ENCODE results near the gene NLGN4Y.

Gene NLGN4Y

DNA sequence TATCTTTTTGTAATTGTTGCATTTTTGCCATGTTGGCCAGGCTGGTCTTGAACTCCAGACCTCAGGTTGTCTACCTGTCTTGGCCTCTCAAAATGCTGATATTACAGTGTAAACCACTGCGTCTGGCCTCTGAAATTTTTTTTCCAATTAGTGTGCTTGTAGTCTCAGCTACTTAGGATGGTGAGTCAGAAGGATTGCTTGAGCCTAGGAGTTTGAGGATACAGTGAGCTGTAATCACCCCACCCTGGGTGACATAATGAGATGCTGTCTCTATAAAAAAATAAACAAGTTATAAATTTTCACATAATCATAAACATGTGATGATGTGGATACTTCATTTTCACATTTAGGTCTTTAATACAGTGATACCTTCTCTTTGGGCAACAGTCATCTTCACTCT is 154.9 kb downstream of the NLGN4Y start:
- DNase-seq: no peak

DNA sequence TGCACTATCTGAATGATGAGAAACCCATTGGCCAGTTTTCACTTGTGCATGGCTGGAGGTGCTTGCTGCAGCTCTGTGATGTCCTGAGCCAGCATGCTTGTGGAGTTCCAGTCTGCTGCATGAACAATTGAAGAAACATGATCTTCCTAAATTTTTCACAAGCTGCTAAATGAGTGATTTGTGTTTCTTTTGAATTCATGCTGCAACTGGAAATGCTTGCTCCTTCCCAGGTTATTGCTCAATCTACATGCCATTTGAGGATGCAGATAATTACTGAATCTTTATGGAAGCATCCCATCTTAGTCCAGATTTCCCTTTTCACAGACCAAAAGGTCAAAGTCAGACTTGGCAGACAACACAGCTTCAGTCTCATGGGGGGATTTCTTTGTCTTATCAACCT is 170.2 kb downstream of the NLGN4Y start:
- no peak for DNase-seq

DNA sequence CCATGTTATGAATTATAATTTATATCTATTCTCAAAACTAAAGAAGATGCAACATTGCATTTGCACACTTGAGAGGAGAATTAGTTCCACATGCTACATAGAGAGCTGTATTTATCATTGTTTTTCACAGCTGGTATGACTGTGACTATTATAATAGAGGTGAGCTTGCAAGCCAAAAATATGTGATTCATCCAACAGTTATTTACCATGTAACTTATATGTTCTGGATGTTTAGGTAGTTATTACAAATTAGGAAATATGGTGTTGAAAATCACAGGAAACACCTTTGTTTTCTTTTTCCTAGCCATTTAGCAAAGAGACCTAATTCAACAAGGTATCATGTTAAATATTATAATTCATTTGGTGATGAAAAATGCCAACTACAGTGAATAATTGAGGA is 183.8 kb downstream of the NLGN4Y start:
- no peak for DNase-seq

DNA sequence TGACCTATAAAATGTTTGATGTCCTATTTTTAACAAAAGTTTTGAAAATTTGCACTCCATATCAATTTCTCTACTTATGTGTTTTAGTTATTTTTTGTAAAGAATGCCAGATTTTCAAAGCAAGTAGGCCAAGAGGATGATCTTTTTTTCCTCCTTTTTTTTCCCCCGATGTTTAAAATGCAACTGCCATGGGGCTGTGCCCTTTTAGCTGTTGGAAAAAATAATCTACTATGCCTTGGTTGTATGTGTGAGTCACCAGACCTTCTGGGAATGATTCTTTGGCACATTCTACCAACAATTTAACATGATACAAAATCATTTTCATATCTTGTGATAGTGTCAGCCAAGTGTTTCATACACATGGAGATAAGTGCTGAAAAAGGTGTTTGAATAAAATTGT is 217.3 kb downstream of the NLGN4Y start:
- no peak for DNase-seq

DNA sequence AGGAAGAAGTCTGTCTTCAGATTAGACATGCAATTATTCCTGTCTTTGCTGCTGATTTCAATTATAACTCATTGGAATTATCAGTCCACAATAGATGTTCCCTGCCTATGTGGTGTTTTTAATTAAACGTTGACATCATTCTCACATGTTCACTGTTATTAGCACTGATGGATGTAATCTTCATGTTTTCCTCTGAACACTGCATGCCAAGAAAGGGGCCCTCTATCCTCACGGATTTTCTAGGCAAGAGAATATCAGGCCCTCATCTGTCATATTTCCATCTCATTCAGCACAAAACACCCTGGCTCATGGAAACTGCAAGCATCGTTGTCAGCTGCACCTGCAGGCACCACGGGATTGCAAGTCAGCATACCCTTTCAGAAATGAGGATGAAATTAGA is 224.0 kb downstream of the NLGN4Y start:
- DNase-seq: no peak

DNA sequence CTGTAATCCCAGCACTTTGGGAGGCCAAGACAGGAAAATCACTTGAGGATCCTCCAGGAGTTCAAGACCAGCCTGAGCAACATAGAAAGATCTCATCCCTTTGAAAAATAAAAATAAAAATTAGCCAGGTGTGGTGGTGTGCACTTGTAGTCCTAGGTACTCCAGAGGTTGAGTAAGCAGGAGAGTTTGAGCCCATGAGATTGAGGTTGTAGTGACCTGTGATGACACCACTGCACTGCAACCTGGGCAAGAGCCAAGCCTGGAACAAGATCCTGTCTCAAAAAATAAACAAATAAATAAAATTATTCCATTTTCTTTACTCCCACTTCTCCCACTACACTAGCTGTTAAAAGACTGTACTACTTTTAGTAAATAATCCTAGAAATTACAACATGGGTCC is 231.2 kb downstream of the NLGN4Y start:
- no peak for DNase-seq

DNA sequence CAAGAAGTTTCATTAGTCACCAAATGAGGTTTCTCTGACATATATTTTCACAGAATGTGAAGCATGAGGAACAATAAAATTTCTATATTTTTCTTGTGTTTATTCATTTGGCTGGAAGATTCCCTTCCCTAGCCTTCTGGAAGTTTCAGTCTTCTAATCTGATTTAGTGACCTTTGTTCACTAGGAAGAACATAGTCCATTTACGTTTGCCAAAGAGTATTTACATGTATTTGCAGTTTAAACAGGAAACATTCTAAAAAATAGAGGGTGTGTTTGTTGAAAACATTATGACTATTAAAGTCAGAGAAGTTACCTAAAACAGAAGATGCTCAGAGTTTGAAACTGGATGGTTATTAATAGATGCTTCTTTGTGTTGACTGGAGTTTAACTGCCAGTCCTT is 238.6 kb downstream of the NLGN4Y start:
- no peak for DNase-seq

DNA sequence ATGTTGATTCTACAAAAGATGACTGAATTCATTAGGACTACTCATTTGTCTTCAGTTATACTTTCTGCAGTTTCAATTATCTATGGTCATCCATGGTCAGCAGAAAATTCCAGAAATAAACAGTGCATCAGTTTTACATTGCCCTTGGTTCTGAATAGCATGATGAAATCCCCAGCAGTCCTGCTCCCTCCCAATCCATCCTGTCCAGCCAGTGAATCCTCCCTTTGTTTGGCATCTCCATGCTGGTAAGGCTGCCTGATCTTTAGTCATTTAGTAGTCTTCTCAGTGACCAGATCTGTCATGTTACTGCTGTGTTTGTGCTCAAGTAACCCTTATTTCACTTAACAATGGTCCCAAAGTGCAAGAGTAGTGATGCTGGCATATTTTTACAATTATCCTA is 239.3 kb downstream of the NLGN4Y start:
- DNase-seq: no peak

DNA sequence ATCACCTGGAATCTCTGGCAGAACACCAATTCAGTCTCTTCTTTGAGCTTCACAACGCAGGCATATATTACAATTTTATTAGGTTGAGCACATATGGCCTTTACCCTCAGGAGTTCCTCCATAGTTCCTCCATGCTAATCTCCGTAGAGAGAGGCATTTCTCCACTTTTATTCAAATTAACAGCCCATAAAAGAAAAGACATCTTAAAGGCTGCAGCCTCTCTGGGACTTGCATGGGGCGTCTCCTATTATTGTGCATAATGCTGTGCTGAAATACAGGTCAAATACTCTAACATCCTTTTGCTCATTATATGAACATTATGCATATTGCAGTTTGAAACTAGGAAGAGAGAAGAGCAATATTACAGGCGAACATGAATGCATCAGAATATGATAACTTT is 253.9 kb downstream of the NLGN4Y start:
- no peak for DNase-seq

DNA sequence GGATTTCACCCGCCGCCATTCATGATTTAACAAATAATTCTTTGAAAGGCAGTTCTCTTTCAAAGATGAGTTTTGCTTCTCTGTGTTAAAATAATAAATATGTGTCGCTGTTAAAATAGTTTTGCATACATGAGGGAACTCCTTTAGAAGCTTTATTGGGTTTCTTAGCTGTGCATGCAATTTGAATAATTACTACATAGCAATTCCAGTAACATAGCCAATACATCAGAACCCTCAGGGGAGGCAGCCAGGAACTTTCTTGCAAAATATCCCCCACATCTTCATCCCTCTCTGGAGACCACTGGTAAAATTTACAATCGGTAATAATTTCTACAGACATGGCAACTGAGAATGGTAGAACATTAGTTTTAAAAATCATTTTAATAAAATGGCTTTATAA is 268.8 kb downstream of the NLGN4Y start:
- DNase-seq: no peak

DNA sequence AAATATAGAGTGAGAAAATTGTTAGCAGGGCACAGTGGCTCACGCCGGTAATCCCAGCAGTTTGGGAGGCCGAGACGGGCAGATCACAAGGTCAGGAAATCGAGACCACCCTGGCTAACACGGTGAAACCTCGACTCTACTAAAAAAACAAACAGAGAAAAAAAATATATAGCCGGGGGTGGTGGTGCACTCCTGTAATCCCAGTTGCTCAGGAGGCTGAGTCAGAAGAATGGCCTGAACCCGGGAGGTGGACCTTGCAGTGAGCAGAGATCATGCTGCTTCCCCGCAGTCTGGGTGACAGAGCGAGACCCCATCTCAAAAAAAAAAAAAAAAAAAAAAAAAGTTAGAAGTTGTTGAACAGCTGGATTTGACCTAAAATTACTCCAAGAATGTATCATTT is 269.3 kb downstream of the NLGN4Y start:
- DNase-seq: no peak

DNA sequence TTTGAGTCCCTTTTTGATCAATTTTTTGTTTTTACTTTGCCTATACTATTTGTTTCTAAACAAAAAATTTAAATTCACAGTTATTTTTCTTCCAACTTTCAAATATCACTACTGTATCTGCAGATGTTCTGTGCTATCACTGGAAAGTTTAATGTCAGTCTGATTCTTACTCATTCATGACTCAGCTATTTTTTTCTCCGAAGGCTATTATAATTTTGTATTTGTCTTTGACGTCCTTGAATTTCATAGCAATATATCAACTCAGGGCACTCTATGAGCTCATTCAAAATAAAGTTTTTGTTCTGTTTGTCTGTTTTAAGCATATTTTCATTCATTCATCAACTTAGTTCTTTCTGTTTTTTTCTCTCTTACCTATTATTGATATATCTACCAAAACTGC is 273.7 kb downstream of the NLGN4Y start:
- DNase-seq: no peak

DNA sequence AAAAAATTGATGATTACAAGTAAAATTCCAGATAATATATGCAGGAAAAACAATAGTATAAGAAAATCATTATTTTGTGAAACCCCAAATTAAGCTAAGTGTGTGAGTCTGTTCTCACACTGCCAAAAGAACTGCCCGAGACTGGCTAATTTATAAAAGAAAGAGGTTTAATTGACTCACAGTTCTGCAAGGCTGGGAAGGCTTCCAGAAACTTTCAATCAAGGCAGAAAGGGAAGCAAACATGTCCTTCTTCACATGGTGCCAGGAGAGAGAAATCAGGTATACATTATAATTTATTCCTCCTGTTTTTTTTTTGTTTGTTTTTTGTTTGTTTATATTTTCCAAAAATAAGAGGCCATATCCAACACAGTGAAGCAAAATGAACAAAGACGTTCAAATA is 276.8 kb downstream of the NLGN4Y start:
- DNase-seq: no peak

DNA sequence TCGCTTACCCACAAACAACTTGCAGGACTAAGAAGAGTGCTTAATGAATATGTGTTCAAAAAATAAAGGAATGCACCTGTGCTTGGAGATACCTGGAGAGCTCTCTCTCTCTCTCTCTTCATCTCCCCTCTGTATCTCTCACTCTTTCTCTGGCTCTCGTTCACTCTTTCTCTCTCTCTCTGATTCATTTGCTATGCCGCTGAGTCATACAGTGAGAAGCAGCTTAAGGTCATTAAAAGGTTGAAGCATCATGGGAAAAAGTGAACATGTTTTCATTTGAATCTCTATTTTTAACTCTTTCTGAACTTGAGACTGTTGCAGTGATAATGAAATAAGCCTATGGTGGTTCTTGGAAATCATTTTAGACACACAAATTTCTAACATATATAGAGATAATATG is 277.8 kb downstream of the NLGN4Y start:
- no peak for DNase-seq

DNA sequence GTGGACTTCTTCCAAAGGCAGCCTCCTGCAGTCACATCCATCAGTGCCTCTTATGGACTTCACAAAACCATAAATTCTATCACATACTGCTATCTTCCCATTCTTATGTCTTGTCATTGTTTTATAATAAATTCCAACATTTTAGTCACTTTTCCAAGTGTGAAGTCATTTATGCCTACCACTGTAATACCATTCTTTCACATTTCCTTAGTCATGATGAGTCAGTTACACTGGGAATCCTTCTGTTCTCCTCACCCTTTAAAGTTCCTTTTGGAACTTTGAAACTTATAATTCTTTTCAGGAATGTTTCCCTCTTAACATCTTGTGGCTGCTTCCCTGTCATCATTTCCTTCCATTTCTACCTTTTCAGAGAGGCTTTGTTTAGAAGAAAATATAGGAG is 279.7 kb downstream of the NLGN4Y start:
- no peak for DNase-seq

DNA sequence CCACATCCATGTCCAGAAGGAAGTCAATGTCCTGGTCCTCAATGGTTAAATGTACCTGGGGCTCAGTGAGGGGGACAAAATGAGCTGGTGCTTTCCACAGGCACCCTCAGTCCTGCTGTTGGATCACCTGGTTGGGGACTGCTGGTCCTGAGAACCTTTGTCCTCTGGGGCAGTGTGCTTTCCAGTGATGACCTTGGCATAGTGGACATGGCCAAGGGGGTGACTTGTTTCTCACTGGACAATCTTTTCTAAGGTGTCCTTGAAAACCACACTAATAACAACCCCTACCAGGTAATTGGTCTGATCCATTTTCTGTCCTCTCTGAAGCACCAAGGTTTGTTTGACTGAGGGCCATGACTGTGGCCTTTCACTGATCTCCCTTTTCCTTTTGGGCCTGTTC is 294.1 kb downstream of the NLGN4Y start:
- DNase-seq: no peak

DNA sequence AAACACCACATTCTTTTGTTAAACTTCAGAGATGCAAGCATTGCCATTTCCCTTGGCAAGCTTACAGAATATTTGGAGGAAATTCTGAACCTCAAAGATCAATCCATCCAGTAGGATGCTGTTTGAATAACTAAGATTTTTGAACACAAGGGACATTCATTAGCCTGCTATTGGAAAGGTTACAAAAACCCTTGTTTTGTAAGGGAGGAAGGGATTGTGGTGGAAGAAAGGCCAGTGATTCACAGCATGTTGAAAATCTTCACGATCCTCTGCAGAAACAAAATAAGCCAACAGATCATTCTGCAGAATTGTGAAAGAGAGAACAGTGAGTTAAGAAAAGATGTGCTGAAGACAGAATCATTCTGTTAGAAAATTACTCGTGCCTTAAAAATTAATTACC is 297.9 kb downstream of the NLGN4Y start:
- no peak for DNase-seq

DNA sequence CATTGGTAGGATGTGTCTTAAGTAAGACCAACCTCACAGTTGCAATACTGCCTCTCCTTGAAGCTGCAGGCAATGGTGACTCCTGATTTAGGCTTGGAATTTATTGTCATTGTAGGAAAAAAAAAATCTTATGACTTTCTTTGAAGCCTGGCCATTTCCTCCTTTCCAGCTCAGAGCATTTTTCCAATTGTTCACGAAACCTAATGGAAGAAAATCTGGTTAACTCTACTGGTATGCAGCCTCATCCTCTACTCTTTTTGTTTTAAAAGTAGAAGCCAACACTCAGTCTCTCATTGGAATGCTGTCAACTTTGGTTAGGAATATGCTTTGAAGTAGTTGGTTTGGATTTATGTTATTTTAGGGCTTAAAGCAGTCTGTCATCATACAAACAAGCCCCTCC is 298.6 kb downstream of the NLGN4Y start:
- no peak for DNase-seq

DNA sequence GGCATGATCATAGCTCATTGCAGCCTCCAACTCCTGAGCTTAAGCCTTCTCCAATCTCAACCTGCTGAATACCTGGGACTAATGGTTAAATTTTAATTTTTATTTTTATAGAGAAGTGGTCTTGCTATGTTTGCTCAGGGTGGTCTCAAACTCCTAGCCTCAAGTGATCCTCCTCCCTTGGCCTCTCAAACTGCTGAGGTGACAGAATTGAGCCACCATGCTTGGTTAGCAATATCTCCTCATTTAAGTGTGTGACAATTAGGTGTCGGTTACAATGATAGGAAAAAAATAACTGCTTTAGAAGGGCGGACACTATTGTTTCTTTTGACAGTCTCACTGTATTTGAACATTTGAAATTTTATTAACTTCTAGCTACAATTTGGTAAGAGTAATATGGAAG is 300.3 kb downstream of the NLGN4Y start:
- no peak for DNase-seq

DNA sequence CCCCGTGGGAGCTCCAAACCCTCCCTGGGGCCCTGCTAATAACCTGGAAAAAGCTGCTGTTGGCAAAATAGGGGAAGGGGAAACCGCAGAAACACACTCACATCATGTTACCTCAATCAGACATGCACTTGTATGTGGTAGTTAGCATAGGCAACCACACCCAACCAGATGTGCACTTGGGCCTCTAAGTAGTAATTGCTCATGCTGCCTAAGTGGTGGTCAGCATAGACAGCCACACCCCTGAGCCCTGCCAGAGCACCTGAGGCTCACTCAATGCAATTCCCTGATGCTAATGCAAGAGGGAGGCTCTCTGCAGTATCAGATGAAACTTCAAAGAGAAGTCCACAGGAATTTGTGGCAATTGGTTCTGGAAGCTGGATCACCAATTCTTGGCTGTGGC is 301.4 kb downstream of the NLGN4Y start:
- DNase-seq: no peak

DNA sequence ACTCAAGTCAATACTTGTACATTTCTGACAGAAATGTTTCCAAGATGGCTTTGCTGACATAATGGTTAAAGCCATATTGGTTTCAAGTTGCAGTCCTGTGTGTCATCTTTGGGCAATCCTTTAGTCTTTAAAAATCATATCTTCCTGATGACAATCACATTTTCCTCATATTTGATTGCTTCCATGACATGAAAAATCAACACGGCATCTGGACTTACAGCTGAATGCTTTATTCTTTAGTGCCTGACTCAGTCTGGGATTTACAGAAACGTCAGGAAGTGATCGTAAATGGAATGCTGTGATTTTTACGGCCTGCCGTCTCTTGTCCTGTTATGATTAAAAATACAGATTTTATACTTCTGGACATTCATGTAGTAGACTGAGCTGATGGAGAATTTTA is 304.2 kb downstream of the NLGN4Y start:
- DNase-seq: no peak

DNA sequence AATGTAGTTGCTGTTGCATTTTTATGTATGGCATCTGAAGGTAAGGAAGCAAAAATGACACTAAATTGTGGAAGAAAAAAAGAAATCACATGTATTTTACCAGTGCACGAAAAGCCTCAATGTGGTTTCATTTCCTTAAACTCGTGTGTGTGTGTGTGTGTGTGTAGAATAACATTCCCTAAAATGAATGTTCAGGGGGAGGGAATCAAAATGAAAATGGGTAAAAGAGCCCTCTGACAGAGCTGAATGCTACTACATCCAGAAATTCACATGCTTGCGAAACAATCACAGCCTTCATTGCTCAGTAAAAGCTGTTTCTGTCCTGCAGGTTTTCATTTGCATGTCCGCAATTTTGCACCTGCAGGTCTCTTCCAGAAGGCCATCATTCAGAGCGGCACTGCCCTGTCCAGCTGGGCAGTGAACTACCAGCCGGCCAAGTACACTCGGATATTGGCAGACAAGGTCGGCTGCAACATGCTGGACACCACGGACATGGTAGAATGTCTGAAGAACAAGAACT is 305.1 kb downstream of the NLGN4Y start:
- no peak for DNase-seq

DNA sequence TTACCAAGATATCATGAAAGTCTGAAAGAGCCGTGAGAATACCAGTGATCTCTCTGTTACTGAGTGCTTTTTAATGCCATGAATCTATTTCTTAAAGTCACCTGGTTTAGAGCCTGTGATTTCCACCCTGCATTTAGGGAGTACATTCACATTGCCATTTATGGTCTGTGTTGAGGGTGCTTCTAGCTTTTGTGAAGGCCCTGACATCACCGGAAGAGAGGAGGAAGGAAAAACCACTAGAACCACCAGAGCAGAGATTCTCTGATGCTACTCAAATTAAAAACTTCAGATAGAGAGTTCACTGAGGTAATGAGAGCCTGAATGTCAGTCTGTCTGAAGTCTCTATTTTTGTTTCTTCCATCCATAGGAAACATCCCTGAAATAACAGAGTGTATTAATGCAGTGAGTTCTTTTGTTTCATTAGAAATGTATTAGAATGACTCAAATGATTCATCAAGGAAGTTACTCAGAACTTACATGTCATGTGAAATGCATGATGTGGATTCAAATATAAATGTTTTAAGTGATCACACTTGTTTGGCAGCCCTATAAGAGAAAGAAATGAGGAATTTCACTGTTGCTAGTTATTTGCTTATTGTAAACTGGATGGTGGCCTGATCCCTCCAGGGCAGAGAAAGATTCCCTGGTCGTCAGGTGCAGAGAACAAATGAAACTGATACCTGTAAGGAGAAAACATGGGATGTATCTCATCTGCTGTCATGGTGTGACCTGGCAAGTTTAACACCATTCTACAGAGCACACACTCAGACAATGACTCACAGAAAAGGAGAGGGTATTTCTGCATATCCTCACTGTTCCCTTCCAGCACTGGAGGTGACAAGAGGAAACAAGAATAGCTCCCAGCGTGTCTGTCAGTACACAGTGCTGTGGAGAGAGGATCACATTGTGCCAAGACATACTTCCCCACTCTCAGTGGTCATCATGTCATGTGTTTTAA is 310.1 kb downstream of the NLGN4Y start:
- no peak for DNase-seq

DNA sequence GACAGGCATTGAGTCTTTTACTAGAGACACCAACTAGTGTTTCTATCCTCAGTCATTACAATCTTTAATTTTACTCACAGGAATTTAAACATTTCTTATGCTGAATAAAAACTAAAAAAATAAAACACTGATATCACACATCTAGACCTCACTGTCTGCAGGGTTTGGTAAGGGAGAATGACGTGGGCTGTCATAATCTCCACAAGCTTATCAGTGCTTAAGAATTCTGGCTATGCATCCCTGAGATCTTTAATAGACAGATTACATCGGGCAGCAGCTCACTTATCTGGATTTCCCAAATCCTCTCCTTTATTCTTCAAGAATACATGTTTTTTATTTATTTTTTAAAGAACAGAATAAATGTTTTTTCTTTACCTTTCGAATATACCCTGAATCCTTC is 313.1 kb downstream of the NLGN4Y start:
- DNase-seq: no peak

DNA sequence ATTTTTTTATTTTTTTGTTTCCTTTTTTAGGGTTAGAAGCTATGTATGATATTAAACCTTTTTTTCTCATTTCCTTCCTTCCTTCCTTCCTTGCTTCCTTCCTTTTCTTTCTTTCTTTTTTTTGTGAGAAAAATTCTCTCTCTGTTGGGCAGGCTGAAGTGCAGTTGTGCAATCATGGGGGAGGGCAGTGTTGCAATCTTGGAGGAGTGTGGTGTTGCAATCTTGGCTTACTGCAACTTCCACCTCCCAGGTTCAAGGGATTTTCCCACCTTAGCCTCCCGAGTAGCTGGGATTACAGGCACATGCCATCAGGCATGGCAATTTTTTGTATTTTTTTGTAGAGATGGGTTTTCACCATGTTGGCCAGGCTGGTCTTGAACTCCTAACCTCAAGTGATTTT is 326.4 kb downstream of the NLGN4Y start:
- no peak for DNase-seq

Data from stimulated activated CD4-positive, alpha-beta T cell treated with anti-CD3 and anti-CD28 coated beads, Interleukin-15, amount 100 ng/mL, for 24 hours (primary cell).